Fibroblast of lung (primary cell): ENCODE results near the gene TRAK1. TPM values are rescaled to one million over a fixed set of nuclear protein-coding genes. Genes with fewer than 3 reads are reported as not detected.

ENCODE experiments used
- DNase-seq, 2 donors: peaks; one replicate each; pipeline versions ENCODE4 v3.0.0 to v3.0.0-alpha.2; 2010; ENCODE audit warnings: low read depth in 2 of 2
- H2AFZ ChIP-seq: 2 replicates; pipeline ENCODE4 v1.5.1; 2012; ENCODE audit warnings: low read length, control low read depth, inconsistent platforms
- H3K27ac ChIP-seq: 2 replicates; pipeline ENCODE4 v1.5.1; 2011; ENCODE audit warnings: low read length, control low read depth; ENCODE audit not compliant: insufficient read depth
- H3K27me3 ChIP-seq: 2 replicates; pipeline ENCODE4 v1.5.1; 2011; ENCODE audit warnings: mild to moderate bottlenecking, low read length; ENCODE audit not compliant: control insufficient read depth, insufficient read depth
- H3K36me3 ChIP-seq: 2 replicates; pipeline ENCODE4 v1.5.1; 2011; ENCODE audit warnings: low read length; ENCODE audit not compliant: control insufficient read depth, insufficient read depth
- H3K4me1 ChIP-seq: 2 replicates; pipeline ENCODE4 v1.5.1; 2011; ENCODE audit warnings: low read length; ENCODE audit not compliant: control insufficient read depth, insufficient read depth; ENCODE audit errors: extremely low read depth
- H3K4me2 ChIP-seq: 2 replicates; pipeline ENCODE4 v1.5.1; 2011; ENCODE audit warnings: low read length, control low read depth; ENCODE audit not compliant: insufficient read depth; ENCODE audit errors: extremely low read depth
- H3K4me3 ChIP-seq, 4 experiments: fragments of 200-600 bp in 1 of 4; sonication (generic) in 1 of 4; replicated peaks in 1 of 4; 2 replicates each; pipeline ENCODE4 v1.5.1; 2011 to 2016; ENCODE audit warnings: low read length in 4 of 4, low read depth in 3 of 4, mild to moderate bottlenecking in 3 of 4, control low read depth in 2 of 4, inconsistent platforms in 1 of 4, mixed read lengths in 1 of 4; ENCODE audit not compliant: insufficient read depth in 1 of 4; ENCODE audit errors: control extremely low read depth in 1 of 4
- H3K79me2 ChIP-seq: 2 replicates; pipeline ENCODE4 v1.5.1; 2012; ENCODE audit warnings: mild to moderate bottlenecking, low read length, inconsistent platforms; ENCODE audit not compliant: control insufficient read depth, insufficient read depth
- H3K9ac ChIP-seq: 2 replicates; pipeline ENCODE4 v1.5.1; 2011; ENCODE audit warnings: mild to moderate bottlenecking, low read length, control low read depth; ENCODE audit not compliant: insufficient read depth
- H3K9me3 ChIP-seq: 2 replicates; pipeline ENCODE4 v1.5.1; 2012; ENCODE audit warnings: low read depth, low read length; ENCODE audit not compliant: control insufficient read depth, insufficient read depth
- H4K20me1 ChIP-seq: 2 replicates; pipeline ENCODE4 v1.5.1; 2011; ENCODE audit warnings: low read length; ENCODE audit not compliant: control insufficient read depth, insufficient read depth; ENCODE audit errors: extremely low read depth
- EZH2 ChIP-seq: IDR thresholded peaks from 2 replicates; pipeline ENCODE4 v1.5.1; 2012; ENCODE audit warnings: low read length, control low read depth, mild to moderate bottlenecking; ENCODE audit errors: missing control alignments
- polyA plus RNA-seq, 2 donors: library from polyadenylated mRNA; depleted of rRNA in 1 of 2; stranded (reverse) in 1 of 2; unstranded in 1 of 2; fragments of >200 nt; gene quantifications; 2 replicates each; pipeline ENCODE4 v1.2.1, GENCODE V29; 2011 to 2012; ENCODE audit warnings: missing spikeins in 1 of 2
- total RNA-seq: library from RNA; depleted of rRNA; stranded (reverse); fragments of >200 nt; gene quantifications from 2 replicates; pipeline ENCODE4 v1.2.1, GENCODE V29; 2014
- TF ChIP-seq, protein P1 (sequence below), 2 donors: IDR thresholded peaks in 1 of 2; conservative IDR thresholded peaks in 1 of 2; 1 replicate in 1 of 2; 2 replicates in 1 of 2; pipeline ENCODE4 v1.5.1; 2011 to 2012; ENCODE audit warnings: low read length in 2 of 2, control low read depth in 1 of 2, inconsistent platforms in 1 of 2, low read depth in 1 of 2, mild to moderate bottlenecking in 1 of 2

TRAK1 gene
- total and polyA plus RNA-seq, 2 donors (not counting 1 experiment from before 2014, with no cell fraction given) = 37.8 to 44.0 TPM

DNA sequence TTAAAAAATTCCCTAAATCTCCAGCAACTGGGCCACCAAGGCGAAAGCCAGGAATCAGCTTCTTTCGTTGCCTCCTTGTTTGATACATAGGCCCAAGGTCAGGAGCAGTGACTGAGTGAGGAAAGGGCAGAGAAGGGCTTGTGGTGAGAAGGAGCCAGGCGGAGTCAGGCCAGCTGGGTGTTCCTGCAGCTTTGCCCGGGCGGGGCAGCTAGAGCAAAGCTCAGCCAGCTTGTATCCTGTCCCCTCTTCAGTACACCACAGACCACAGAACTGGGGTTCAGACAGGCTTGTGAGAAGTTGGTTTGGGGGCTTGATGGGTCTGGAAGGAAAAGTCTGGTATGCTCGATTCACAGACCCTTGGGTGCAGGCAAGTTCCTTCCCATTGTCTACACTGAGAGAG, 122.3 kb downstream of the TRAK1 start:
- Histone ChIP-seq H4K20me1 (no peaks in the 10 kb centered on the region), H3K36me3 (peaks cover 5% of the 10 kb centered on the region), H3K9me3 (no peaks in the 10 kb centered on the region), H2AFZ (no peak overlapping the region), H3K4me3 (no peak overlapping the region), H3K27ac (no peak overlapping the region), H3K9ac (no peak overlapping the region), H3K4me2 (no peak overlapping the region), H3K27me3 (no peaks in the 10 kb centered on the region), H3K4me1 (peaks cover 6% of the 10 kb centered on the region), H3K79me2 (no peaks in the 10 kb centered on the region)
- no peak for TF ChIP-seq EZH2
- DNase-seq = no peak

GRCh38 chr3:42214064-42214463, 122.9 kb downstream of the TRAK1 start:
- no peak overlapping the region for H3K9ac ChIP-seq
- H3K4me1 ChIP-seq = peaks cover 6% of the 10 kb centered on the region
- no peak overlapping the region for H3K27ac ChIP-seq
- peaks cover 4% of the 10 kb centered on the region for H3K36me3 ChIP-seq
- H3K4me3 ChIP-seq = no peak overlapping the region
- H4K20me1 ChIP-seq = no peaks in the 10 kb centered on the region
- no peak for DNase-seq
- TF ChIP-seq EZH2 = no peak
- TF ChIP-seq, protein P1, sequence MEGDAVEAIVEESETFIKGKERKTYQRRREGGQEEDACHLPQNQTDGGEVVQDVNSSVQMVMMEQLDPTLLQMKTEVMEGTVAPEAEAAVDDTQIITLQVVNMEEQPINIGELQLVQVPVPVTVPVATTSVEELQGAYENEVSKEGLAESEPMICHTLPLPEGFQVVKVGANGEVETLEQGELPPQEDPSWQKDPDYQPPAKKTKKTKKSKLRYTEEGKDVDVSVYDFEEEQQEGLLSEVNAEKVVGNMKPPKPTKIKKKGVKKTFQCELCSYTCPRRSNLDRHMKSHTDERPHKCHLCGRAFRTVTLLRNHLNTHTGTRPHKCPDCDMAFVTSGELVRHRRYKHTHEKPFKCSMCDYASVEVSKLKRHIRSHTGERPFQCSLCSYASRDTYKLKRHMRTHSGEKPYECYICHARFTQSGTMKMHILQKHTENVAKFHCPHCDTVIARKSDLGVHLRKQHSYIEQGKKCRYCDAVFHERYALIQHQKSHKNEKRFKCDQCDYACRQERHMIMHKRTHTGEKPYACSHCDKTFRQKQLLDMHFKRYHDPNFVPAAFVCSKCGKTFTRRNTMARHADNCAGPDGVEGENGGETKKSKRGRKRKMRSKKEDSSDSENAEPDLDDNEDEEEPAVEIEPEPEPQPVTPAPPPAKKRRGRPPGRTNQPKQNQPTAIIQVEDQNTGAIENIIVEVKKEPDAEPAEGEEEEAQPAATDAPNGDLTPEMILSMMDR (conservative IDR thresholded peaks at IDR 0.05 in 1 of 2, IDR thresholded peaks at IDR 0.05 in 1 of 2; ENCODE audit: low read depth in 1 of 2, low read length in 2 of 2) = no peak
- no peak overlapping the region for H2AFZ ChIP-seq
- no peaks in the 10 kb centered on the region for H3K9me3 ChIP-seq
- H3K27me3 ChIP-seq = no peaks in the 10 kb centered on the region
- H3K79me2 ChIP-seq = no peaks in the 10 kb centered on the region
- H3K4me2 ChIP-seq = no peak overlapping the region

DNA sequence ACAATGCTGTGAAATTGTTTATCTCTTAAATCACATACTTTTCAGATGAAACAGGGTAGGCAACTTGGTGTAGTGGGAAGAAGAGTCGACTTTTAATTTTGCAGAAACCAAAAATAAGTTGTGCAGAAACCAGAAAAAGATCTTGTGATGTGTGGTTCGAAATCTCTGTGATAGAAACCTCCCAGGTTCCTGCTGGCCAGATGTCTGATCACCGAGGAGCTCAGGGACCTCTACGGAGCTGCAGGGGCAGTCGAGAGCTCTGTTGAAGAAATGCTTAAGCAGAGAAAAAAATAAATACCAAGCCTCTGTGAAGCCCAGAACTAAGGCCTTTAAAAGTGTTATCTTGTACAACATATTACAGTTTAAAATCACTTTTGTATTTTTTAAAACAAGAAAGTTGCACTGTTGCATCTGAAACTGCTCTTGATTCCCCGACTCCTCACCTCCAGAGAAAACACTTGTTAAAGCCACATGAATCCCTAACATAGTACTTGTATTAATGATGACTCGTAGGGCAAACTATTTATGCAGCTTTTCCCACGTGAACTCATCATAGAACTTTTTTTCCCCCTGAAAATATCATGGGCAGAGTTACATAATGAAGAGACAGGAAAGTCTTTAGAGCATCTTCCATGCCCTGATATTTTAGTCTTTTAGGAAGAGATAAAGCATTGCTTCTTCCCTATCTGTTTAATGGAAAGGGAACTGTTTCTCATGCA, 123.6 kb downstream of the TRAK1 start:
- Histone ChIP-seq H3K27me3 (no peaks in the 10 kb centered on the region), H3K4me1 (peaks cover 6% of the 10 kb centered on the region), H3K27ac (no peak overlapping the region), H3K79me2 (no peaks in the 10 kb centered on the region), H3K4me2 (no peak overlapping the region), H3K36me3 (peaks cover 4% of the 10 kb centered on the region), H3K9me3 (no peaks in the 10 kb centered on the region), H4K20me1 (no peaks in the 10 kb centered on the region), H2AFZ (no peak overlapping the region), H3K4me3 (no peak overlapping the region), H3K9ac (no peak overlapping the region)
- DNase-seq = peak in 1 of 2 donors; percentile 33
- TF ChIP-seq, protein P1 (conservative IDR thresholded peaks at IDR 0.05 in 1 of 2, IDR thresholded peaks at IDR 0.05 in 1 of 2; ENCODE audit: low read depth in 1 of 2, low read length in 2 of 2) = no peak
- TF ChIP-seq EZH2 = no peak
